ENCODE results near the gene KIF12. TPM values are rescaled to one million over a fixed set of nuclear protein-coding genes. Genes with fewer than 3 reads are reported as not detected.

KIF12 gene
- polyA plus RNA-seq, 2 donors: 0.20 to 0.39 TPM

DNA sequence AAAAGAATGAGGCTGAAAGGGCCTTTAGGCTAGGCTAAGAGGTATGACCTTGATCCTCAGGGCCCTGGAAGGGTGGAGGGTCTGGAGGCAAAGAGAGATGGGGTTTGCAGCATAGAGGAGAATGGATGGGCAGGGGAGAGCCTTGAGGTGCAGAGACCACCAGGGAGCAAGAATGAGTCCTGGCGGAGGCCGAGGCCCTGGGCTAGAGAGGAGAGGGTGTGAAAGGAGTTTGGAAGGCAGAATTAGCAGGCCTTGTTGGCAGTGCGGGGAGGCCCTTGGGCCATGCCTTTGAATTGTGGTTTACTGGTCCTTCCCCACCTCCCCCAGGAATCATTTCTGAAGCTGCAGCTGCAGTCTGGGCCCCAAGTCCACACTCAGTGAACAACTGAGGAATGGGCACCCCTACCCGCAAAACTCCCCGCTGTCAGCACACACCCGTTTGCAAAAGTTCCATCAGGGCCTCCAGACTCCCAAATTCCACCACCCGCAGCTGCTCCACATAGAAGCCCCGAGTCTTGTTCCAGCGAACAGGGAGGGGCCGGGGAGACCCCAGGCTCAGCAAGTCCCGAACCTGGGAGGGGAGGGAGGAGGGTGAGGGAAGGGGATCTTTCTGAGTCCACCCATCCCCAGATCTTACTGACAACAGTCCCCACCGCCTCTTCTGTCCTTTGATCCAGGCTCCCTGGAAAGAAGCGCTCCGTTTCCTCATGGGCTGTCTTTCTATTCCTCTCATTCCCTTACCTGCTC lies 2.1 kb downstream of the KIF12 start:
- Histone ChIP-seq H3K36me3 (ENCODE audit: control insufficient read depth in 2 of 2, insufficient read depth in 2 of 2, low read length in 1 of 2) (no peaks in the 10 kb centered on the region), H3K4me3 (ENCODE audit: low read depth in 1 of 2, low read length in 2 of 2) (no peak overlapping the region), H3K27me3 (ENCODE audit: control insufficient read depth in 1 of 2, insufficient read depth in 2 of 2, low read length in 2 of 2) (no peaks in the 10 kb centered on the region), H3K4me1 (ENCODE audit: control insufficient read depth in 2 of 2, insufficient read depth in 2 of 2, low read length in 1 of 2) (peaks cover 4 to 5% of the 10 kb centered on the region in 2 donors), H3K9me3 (ENCODE audit: control insufficient read depth in 2 of 2, insufficient read depth in 1 of 2, low read depth in 1 of 2, low read length in 1 of 2) (peaks cover 0 to 2% of the 10 kb centered on the region in 2 donors), H3K27ac (ENCODE audit: low read depth in 2 of 2, low read length in 1 of 2) (no peak overlapping the region)
- 63 to 68% methylated on average over 14 of the region's 14 CpGs for WGBS, 2 donors

DNA sequence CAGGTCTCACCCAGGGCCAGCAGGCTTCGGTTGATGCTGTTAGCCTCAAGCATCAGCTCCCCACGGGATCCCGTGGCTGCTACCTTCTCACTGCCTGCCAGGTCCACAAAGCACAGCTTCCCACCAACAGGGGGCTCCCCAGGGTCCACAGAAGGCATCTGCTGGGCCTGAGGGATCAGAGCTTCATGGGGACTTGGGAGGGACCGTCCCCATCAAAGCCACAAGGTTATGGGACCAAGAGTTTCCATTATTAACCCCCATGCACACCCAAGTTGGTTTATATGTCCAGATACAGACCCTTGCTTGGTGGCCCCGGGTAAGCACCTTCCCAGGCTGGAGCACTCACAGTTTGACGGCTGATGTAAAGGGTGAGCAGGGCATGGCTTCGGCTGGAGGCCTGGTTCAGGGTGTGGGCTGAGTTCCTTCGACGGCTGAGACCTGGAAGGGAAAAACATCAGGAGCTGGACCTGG lies 3.0 kb downstream of the KIF12 start:
- Histone ChIP-seq H3K27ac (ENCODE audit: low read depth in 2 of 2, low read length in 1 of 2) (no peak overlapping the region), H3K4me1 (ENCODE audit: control insufficient read depth in 2 of 2, insufficient read depth in 2 of 2, low read length in 1 of 2) (peaks cover 4 to 5% of the 10 kb centered on the region in 2 donors), H3K4me3 (ENCODE audit: low read depth in 1 of 2, low read length in 2 of 2) (no peak overlapping the region), H3K36me3 (ENCODE audit: control insufficient read depth in 2 of 2, insufficient read depth in 2 of 2, low read length in 1 of 2) (no peaks in the 10 kb centered on the region), H3K27me3 (ENCODE audit: control insufficient read depth in 1 of 2, insufficient read depth in 2 of 2, low read length in 2 of 2) (no peaks in the 10 kb centered on the region), H3K9me3 (ENCODE audit: control insufficient read depth in 2 of 2, insufficient read depth in 1 of 2, low read depth in 1 of 2, low read length in 1 of 2) (no peaks in the 10 kb centered on the region)
- 85 to 87% methylated on average over 9 of the region's 9 CpGs for WGBS, 2 donors

DNA sequence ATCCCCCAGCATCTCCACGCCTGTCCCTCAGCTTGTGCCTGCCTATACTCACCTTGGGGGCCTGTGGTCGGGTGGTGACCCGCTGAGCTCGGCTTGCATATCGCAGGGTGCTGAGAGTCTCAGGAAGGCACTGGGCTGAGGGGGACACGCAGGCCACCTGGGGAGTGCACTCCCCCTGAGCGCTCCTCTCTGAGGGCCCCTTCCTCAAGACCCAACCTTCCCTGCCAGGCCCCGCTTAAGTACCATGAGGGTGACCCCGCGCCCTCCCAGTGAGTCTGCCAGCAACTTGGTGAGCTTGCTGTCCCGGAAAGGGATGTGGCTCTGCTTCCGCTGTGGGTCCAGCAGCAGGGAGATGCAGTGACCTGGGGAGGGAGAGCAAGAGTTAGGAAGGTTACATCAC lies 4.1 kb downstream of the KIF12 start:
- 93 to 94% methylated on average over 12 of the region's 12 CpGs for WGBS, 2 donors
- Histone ChIP-seq H3K4me3 (ENCODE audit: low read depth in 1 of 2, low read length in 2 of 2) (no peak overlapping the region), H3K9me3 (ENCODE audit: control insufficient read depth in 2 of 2, insufficient read depth in 1 of 2, low read depth in 1 of 2, low read length in 1 of 2) (no peaks in the 10 kb centered on the region), H3K4me1 (ENCODE audit: control insufficient read depth in 2 of 2, insufficient read depth in 2 of 2, low read length in 1 of 2) (peaks cover 4 to 5% of the 10 kb centered on the region in 2 donors), H3K27me3 (ENCODE audit: control insufficient read depth in 1 of 2, insufficient read depth in 2 of 2, low read length in 2 of 2) (no peaks in the 10 kb centered on the region), H3K27ac (ENCODE audit: low read depth in 2 of 2, low read length in 1 of 2) (no peak overlapping the region), H3K36me3 (ENCODE audit: control insufficient read depth in 2 of 2, insufficient read depth in 2 of 2, low read length in 1 of 2) (no peaks in the 10 kb centered on the region)

DNA sequence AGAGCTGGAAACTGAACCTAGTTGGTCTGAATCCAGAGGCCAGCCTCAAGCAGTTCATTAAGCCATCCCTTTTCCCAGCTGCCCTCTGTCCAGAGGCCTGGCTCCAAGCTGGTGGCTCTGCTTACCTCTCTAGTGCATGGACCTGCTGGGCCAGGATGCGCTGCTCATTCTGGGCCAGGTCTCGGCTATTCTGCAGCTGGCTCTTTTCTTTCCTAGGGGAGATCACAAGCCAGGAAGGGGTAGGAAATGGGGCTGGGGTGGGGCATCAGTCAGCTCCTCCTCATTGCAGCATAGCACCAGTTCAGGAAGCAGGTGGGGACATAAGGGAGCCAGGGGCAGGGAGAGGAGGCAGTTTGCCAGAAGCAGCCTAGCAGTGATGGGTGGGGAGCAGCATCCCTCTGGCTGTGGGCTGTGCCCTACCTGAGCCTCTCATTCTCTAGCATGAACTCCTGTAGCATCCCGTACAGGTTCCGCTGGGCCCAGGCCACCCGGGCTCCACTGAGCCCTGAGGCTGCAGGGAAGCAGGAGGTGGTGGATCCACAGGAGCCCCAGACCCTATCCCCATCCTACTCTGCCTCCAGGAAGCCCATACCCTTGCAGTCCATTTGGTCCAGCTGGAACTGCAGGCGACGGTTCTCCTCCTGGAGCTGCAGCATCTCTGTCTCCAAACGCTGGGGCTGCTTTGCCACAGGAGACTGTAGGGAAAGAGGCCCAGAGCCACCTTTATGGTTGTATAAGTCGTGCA lies 5.2 kb downstream of the KIF12 start:
- Histone ChIP-seq H3K4me3 (ENCODE audit: low read depth in 1 of 2, low read length in 2 of 2) (no peak overlapping the region), H3K27me3 (ENCODE audit: control insufficient read depth in 1 of 2, insufficient read depth in 2 of 2, low read length in 2 of 2) (no peaks in the 10 kb centered on the region), H3K36me3 (ENCODE audit: control insufficient read depth in 2 of 2, insufficient read depth in 2 of 2, low read length in 1 of 2) (no peaks in the 10 kb centered on the region), H3K27ac (ENCODE audit: low read depth in 2 of 2, low read length in 1 of 2) (no peak overlapping the region), H3K9me3 (ENCODE audit: control insufficient read depth in 2 of 2, insufficient read depth in 1 of 2, low read depth in 1 of 2, low read length in 1 of 2) (no peaks in the 10 kb centered on the region), H3K4me1 (ENCODE audit: control insufficient read depth in 2 of 2, insufficient read depth in 2 of 2, low read length in 1 of 2) (peaks cover 4 to 5% of the 10 kb centered on the region in 2 donors)
- WGBS, 2 donors: 83 to 84% methylated on average over 9 of the region's 9 CpGs

DNA sequence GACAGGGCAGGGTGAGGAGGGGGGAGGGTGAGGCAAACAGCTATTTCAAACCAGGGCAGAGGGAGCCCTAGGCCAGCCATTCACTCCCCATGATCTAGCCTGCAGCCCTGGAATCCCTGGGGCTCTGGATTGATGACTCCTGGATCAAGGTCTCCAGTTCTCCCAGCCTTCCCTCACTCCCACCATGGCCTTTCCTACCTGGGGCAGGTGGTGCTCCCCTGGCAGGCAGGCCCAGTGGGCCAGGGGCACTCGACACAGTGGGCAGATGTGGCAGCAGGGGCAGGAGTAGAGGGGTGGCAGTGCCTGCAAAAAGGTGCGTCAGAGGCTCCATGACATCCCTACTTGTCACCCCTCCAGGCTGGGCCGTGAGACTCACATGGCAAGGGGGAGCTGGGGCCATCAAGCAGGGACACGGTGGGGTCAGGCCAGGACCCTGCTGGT lies 6.0 kb downstream of the KIF12 start:
- Histone ChIP-seq H3K4me1 (ENCODE audit: control insufficient read depth in 2 of 2, insufficient read depth in 2 of 2, low read length in 1 of 2) (peaks cover 3 to 5% of the 10 kb centered on the region in 2 donors), H3K27me3 (ENCODE audit: control insufficient read depth in 1 of 2, insufficient read depth in 2 of 2, low read length in 2 of 2) (no peaks in the 10 kb centered on the region), H3K9me3 (ENCODE audit: control insufficient read depth in 2 of 2, insufficient read depth in 1 of 2, low read depth in 1 of 2, low read length in 1 of 2) (no peaks in the 10 kb centered on the region), H3K4me3 (ENCODE audit: low read depth in 1 of 2, low read length in 2 of 2) (no peak overlapping the region), H3K27ac (ENCODE audit: low read depth in 2 of 2, low read length in 1 of 2) (no peak overlapping the region), H3K36me3 (ENCODE audit: control insufficient read depth in 2 of 2, insufficient read depth in 2 of 2, low read length in 1 of 2) (no peaks in the 10 kb centered on the region)
- 87 to 95% methylated on average over 4 of the region's 4 CpGs for WGBS, 2 donors

DNA sequence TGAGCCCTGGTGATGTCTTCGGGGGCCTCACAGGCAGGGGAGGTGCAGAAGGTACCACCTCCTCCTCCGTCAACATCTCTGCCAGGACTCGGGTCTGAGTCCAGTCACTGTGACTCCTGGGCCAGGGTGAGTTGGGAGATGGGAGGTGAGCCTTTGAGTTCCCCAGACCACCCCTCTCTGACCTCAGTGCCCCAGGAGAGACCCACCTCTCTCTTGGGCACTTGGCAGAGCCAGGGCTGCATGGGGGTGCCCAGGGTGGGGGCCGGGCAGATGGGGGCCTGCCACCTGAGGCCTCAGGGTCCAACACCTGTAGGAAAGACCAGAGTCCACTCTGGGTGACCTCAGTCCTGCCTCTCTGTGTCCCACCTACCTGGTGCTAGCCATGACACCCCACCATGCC lies 6.8 kb downstream of the KIF12 start:
- Histone ChIP-seq H3K4me3 (ENCODE audit: low read depth in 1 of 2, low read length in 2 of 2) (no peak overlapping the region), H3K9me3 (ENCODE audit: control insufficient read depth in 2 of 2, insufficient read depth in 1 of 2, low read depth in 1 of 2, low read length in 1 of 2) (no peaks in the 10 kb centered on the region), H3K36me3 (ENCODE audit: control insufficient read depth in 2 of 2, insufficient read depth in 2 of 2, low read length in 1 of 2) (no peaks in the 10 kb centered on the region), H3K27ac (ENCODE audit: low read depth in 2 of 2, low read length in 1 of 2) (no peak overlapping the region), H3K27me3 (ENCODE audit: control insufficient read depth in 1 of 2, insufficient read depth in 2 of 2, low read length in 2 of 2) (no peaks in the 10 kb centered on the region), H3K4me1 (ENCODE audit: control insufficient read depth in 2 of 2, insufficient read depth in 2 of 2, low read length in 1 of 2) (no peaks in the 10 kb centered on the region)
- WGBS, 2 donors: 92 to 93% methylated on average over 4 of the region's 4 CpGs

DNA sequence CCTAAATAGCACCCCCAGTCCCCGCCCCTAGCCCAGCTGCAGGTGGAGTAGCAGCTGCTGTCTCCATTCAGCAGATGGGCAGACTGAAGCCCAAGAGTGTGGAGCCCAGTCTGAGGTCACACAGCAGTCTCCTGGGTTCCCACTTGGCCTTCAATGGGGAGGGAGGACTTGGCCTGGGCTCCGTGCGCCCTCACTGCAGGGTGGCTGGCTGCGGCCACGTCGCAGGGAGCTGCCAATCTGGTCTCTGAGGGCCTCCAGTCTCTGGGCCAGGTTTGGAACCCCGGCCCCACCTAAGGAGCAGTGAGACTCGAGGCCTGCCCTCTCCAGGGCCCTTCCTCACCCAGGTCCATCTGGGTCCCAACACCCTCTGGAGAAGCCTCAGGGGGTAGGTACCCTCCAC lies 7.4 kb downstream of the KIF12 start:
- H3K27ac ChIP-seq (ENCODE audit: low read depth in 2 of 2, low read length in 1 of 2): no peak overlapping the region
- no peak overlapping the region for H3K4me3 ChIP-seq (ENCODE audit: low read depth in 1 of 2, low read length in 2 of 2)
- H3K4me1 ChIP-seq (ENCODE audit: control insufficient read depth in 2 of 2, insufficient read depth in 2 of 2, low read length in 1 of 2): no peaks in the 10 kb centered on the region
- H3K27me3 ChIP-seq (ENCODE audit: control insufficient read depth in 1 of 2, insufficient read depth in 2 of 2, low read length in 2 of 2): no peaks in the 10 kb centered on the region
- no peaks in the 10 kb centered on the region for H3K9me3 ChIP-seq (ENCODE audit: control insufficient read depth in 2 of 2, insufficient read depth in 1 of 2, low read depth in 1 of 2, low read length in 1 of 2)
- WGBS, 2 donors: 94 to 97% methylated on average over 8 of the region's 8 CpGs
- no peaks in the 10 kb centered on the region for H3K36me3 ChIP-seq (ENCODE audit: control insufficient read depth in 2 of 2, insufficient read depth in 2 of 2, low read length in 1 of 2)

DNA sequence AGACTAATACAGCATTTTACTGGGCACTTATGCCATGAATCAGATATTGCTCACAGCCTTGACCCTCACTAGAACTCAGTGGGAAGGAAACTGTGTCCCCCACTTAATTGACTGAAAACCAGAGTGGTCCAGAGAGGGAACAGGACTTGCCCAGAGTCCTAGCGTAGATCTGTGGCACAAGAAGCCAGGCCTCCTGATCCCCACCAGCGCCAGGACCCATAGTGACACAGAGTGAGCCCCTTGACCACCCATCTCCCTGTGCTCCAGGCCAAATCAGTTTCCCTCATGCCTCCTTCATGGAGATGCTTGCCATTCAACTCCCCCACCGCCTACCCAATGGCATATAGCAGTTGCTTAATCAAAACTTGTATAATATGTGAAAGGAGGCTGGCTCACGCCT lies 8.3 kb downstream of the KIF12 start:
- no peaks in the 10 kb centered on the region for H3K36me3 ChIP-seq (ENCODE audit: control insufficient read depth in 2 of 2, insufficient read depth in 2 of 2, low read length in 1 of 2)

GRCh38 chr9:114089206-114089840 lies 9.8 kb downstream of the KIF12 start:
- H3K36me3 ChIP-seq (ENCODE audit: control insufficient read depth in 2 of 2, insufficient read depth in 2 of 2, low read length in 1 of 2): no peaks in the 10 kb centered on the region
- H3K27ac ChIP-seq (ENCODE audit: low read depth in 2 of 2, low read length in 1 of 2): no peak overlapping the region
- H3K4me1 ChIP-seq (ENCODE audit: control insufficient read depth in 2 of 2, insufficient read depth in 2 of 2, low read length in 1 of 2): no peaks in the 10 kb centered on the region
- 88 to 95% methylated on average over 4 of the region's 4 CpGs for whole genome bisulfite sequencing, 2 donors
- H3K4me3 ChIP-seq (ENCODE audit: low read depth in 1 of 2, low read length in 2 of 2): no peak overlapping the region
- H3K27me3 ChIP-seq (ENCODE audit: control insufficient read depth in 1 of 2, insufficient read depth in 2 of 2, low read length in 2 of 2): no peaks in the 10 kb centered on the region
- H3K9me3 ChIP-seq (ENCODE audit: control insufficient read depth in 2 of 2, insufficient read depth in 1 of 2, low read depth in 1 of 2, low read length in 1 of 2): no peaks in the 10 kb centered on the region

More for the DNA sequence above, 8.3 kb downstream of the KIF12 start:
- H3K27ac ChIP-seq (ENCODE audit: low read depth in 2 of 2, low read length in 1 of 2): no peak overlapping the region
- WGBS, 2 donors: 92 to 95% methylated on average over 4 of the region's 4 CpGs
- H3K9me3 ChIP-seq (ENCODE audit: control insufficient read depth in 2 of 2, insufficient read depth in 1 of 2, low read depth in 1 of 2, low read length in 1 of 2): no peaks in the 10 kb centered on the region
- no peaks in the 10 kb centered on the region for H3K27me3 ChIP-seq (ENCODE audit: control insufficient read depth in 1 of 2, insufficient read depth in 2 of 2, low read length in 2 of 2)
- H3K4me3 ChIP-seq (ENCODE audit: low read depth in 1 of 2, low read length in 2 of 2): no peak overlapping the region
- H3K4me1 ChIP-seq (ENCODE audit: control insufficient read depth in 2 of 2, insufficient read depth in 2 of 2, low read length in 1 of 2): no peaks in the 10 kb centered on the region
